NCI-H345 treated with DMSO at 0.1 percent for 48 hours (cell line): Measurements from ENCODE around the gene MZT2A.
A peak's percentile ranks its signal among the peaks of the same experiment; 100 is the strongest.
"Not testable (repeated sequence)": the region's sequence is repeated elsewhere in the genome, so short reads cannot be mapped to it uniquely, and the experiment has no call there.

Source experiments
- DNase-seq: peaks from one replicate; lab custom pipeline; 2025; ENCODE audit not compliant: unreplicated experiment; lab: John Stamatoyannopoulos, UW

The MZT2A gene

GRCh38 chr2:131492015-131492417 is at the start of gene MZT2A:
Gene MZT2A (minus strand): TSS chr2:131492397. CDS start chr2:131492376, 21 bp downstream.
- DNase-seq: not testable (repeated sequence)

GRCh38 chr2:131538856-131539255 is 46.7 kb upstream of the MZT2A start:
- not testable (repeated sequence) for DNase-seq

- not testable (repeated sequence) for DNase-seq
These were observed 44.6 kb upstream of the MZT2A start for GRCh38 chr2:131536841-131537240.

GRCh38 chr2:131535951-131536826 is 44.0 kb upstream of the MZT2A start:
- DNase-seq: not testable (repeated sequence)

GRCh38 chr2:131535526-131535925 is 43.3 kb upstream of the MZT2A start:
- DNase-seq: no peak

GRCh38 chr2:131534965-131535364 is 42.8 kb upstream of the MZT2A start:
- not testable (repeated sequence) for DNase-seq

- not testable (repeated sequence) for DNase-seq
These were observed 42.1 kb upstream of the MZT2A start for GRCh38 chr2:131534317-131534672.

GRCh38 chr2:131533609-131534316 is 41.6 kb upstream of the MZT2A start:
- DNase-seq: not testable (repeated sequence)

GRCh38 chr2:131532723-131533608 is 40.8 kb upstream of the MZT2A start:
- DNase-seq: not testable (repeated sequence)

- DNase-seq: not testable (repeated sequence)
These were observed 39.5 kb upstream of the MZT2A start for GRCh38 chr2:131531547-131532185.

GRCh38 chr2:131530626-131531344 is 38.6 kb upstream of the MZT2A start:
- DNase-seq: not testable (repeated sequence)

- DNase-seq: not testable (repeated sequence)
These were observed 37.8 kb upstream of the MZT2A start for GRCh38 chr2:131529864-131530445.

GRCh38 chr2:131528981-131529863 is 37.0 kb upstream of the MZT2A start:
- not testable (repeated sequence) for DNase-seq

GRCh38 chr2:131527131-131528001 is 35.2 kb upstream of the MZT2A start, which contains the start of gene CCDC74A:
Gene CCDC74A (plus strand): TSS chr2:131527888. CDS start chr2:131527971, 83 bp downstream.
- peak; percentile 65 for DNase-seq

- not testable (repeated sequence) for DNase-seq
These were observed 33.1 kb upstream of the MZT2A start for GRCh38 chr2:131525256-131525655.

- no peak for DNase-seq
These were observed 30.0 kb upstream of the MZT2A start for GRCh38 chr2:131521961-131522781.

GRCh38 chr2:131521524-131521923 is 29.3 kb upstream of the MZT2A start:
- not testable (repeated sequence) for DNase-seq
